D721Med (cell line): ENCODE data around the gene RFC3.

ENCODE experiments used
- DNase-seq: peaks from one replicate; pipeline ENCODE4 v3.0.0; 2011; ENCODE audit warnings: low spot score; ENCODE audit not compliant: insufficient read length
- FAIRE-seq: peaks from 2 replicates; lab custom pipeline; 2011; peaks lifted over from hg19 to GRCh38; lab: Jason Lieb, UNC
- TF ChIP-seq, protein P1 (sequence below): IDR thresholded peaks from 2 replicates; pipeline ENCODE4 v1.5.1; 2012; ENCODE audit warnings: mild to moderate bottlenecking, control low read depth; ENCODE audit not compliant: insufficient read depth; ENCODE audit errors: missing control alignments

Gene RFC3

DNA sequence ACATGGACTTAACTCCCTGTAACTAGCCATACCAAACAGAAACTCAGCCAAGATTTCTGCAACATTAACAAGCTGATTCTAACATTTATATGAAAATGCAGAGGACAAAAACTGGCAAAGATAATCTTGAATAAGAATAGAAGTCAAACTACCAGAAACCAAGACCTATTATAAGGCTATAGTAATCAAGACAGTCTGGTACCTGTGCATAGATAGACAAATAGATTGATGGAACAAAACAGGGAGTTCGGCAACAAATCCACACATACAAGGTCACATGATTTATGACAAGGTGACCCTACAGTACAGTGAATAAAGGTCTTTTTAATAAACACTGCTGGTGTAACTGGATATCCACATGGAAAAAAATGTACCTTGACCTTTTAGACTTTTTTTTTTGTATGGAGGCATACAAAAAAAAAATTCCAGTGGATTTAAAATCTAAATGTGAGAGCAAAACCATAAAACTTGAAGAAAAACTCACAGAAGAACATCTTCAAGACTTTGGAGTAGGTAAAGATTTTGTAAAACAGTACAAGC, 2.9 kb upstream of the RFC3 start:
- no peak for DNase-seq
- no peak for FAIRE-seq
- TF ChIP-seq, protein P1, sequence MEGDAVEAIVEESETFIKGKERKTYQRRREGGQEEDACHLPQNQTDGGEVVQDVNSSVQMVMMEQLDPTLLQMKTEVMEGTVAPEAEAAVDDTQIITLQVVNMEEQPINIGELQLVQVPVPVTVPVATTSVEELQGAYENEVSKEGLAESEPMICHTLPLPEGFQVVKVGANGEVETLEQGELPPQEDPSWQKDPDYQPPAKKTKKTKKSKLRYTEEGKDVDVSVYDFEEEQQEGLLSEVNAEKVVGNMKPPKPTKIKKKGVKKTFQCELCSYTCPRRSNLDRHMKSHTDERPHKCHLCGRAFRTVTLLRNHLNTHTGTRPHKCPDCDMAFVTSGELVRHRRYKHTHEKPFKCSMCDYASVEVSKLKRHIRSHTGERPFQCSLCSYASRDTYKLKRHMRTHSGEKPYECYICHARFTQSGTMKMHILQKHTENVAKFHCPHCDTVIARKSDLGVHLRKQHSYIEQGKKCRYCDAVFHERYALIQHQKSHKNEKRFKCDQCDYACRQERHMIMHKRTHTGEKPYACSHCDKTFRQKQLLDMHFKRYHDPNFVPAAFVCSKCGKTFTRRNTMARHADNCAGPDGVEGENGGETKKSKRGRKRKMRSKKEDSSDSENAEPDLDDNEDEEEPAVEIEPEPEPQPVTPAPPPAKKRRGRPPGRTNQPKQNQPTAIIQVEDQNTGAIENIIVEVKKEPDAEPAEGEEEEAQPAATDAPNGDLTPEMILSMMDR, result no peak

DNA sequence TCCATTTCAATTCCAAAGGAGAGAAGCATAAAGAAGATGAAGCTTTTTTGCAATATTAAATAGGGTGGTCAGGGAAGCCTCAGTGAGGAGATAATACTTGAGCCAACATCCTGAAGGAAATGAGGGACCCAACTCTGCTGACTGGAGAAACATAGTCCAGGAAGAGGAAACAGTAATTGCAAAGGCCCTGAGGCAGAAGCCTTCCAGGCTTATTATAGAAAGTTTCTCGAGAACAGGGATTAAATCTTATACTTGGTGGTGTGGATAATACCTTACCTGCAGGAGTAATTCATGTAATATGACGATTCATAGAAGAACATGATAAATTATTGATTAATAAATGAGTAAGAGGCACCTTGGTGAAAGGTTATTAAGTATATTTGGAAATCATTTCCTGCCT, 1.0 kb upstream of the RFC3 start:
- FAIRE-seq (no peak), DNase-seq (no peak)
- TF ChIP-seq, protein P1, result no peak

DNA sequence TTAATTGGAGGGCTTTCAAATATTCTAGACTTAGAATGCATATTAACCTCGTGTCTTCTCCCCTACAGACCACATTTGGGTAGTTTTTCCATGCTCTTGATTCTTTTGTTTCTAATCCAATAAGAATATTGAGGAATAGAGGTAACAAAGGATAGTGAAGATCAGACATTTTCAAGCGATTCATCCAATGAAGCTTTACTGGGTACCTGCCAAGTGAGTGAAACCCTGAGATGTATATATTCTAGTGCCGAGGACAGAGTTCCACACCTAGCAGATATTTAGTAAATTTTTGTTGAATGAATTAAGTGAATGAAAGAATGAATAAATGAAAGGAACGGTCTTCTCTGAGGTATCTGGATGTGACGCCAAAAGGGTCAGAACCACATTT, 442 bp upstream of the RFC3 start:
- FAIRE-seq, result peak; percentile 55
- no peak for DNase-seq

DNA sequence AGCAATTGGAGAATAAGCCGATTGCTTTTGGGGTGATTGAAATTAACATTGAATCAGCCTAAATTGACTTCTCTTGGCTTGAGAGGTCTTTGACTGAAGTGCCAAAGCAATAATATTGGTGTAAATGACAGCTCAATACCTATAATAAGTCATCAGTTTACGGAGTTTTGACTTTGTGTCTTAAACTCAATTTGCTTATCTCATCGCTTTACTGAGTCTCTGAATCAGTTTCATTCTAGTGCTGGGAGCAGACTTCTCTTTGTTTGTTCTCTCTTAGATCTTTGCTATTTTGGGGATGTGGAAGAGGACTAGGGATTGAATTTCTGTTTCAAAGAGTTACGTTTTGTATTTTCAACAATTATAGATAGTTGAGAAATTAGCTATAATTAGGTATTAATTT, 7.1 kb downstream of the RFC3 start:
- TF ChIP-seq, protein P1, result no peak
- FAIRE-seq (peak; percentile 29), DNase-seq (no peak)

More for the DNA sequence above, 442 bp upstream of the RFC3 start:
- TF ChIP-seq, protein P1, result no peak

- TF ChIP-seq, protein P1, result no peak
- FAIRE-seq, result no peak
Observed at GRCh38 chr13:33827139-33827538, 9.2 kb downstream of the RFC3 start.

GRCh38 chr13:33828431-33829129, 10.6 kb downstream of the RFC3 start:
- no peak for FAIRE-seq
- TF ChIP-seq, protein P1, result no peak
- no peak for DNase-seq

More at GRCh38 chr13:33827139-33827538, 9.2 kb downstream of the RFC3 start:
- DNase-seq, result no peak

GRCh38 chr13:33832872-33833271, 14.9 kb downstream of the RFC3 start:
- FAIRE-seq, result no peak
- TF ChIP-seq, protein P1, result no peak

More at GRCh38 chr13:33832872-33833271, 14.9 kb downstream of the RFC3 start:
- no peak for DNase-seq
